Skin of body (tissue), 2 donors: Measurements from ENCODE around the gene SKA3. TPM values are rescaled to one million over a fixed set of nuclear protein-coding genes. Genes with fewer than 3 reads are reported as not detected.
"Not testable (repeated sequence)": the region's sequence is repeated elsewhere in the genome, so short reads cannot be mapped to it uniquely, and the experiment has no call there.

Source experiments
- DNase-seq: peaks from one replicate; lab custom pipeline; 2025; lab: John Stamatoyannopoulos, UW
- total RNA-seq: library from RNA; depleted of rRNA; stranded (reverse); fragments of >200 nt; gene quantifications from one replicate; pipeline ENCODE4 v1.2.3, GENCODE V29; 2014

SKA3 gene
- total RNA-seq, 1 donor from 2014 or later: 4.8 TPM

- DNase-seq: no peak
These were observed 4.9 kb downstream of the SKA3 start for GRCh38 chr13:21171420-21171819.

- not testable (repeated sequence) for DNase-seq
These were observed 10.7 kb downstream of the SKA3 start for GRCh38 chr13:21165606-21166005.

GRCh38 chr13:21164631-21165030 lies 11.7 kb downstream of the SKA3 start:
- no peak for DNase-seq

- no peak for DNase-seq
These were observed 24.0 kb downstream of the SKA3 start for GRCh38 chr13:21152251-21152899.

- no peak for DNase-seq
These were observed 26.3 kb downstream of the SKA3 start for GRCh38 chr13:21150013-21150412.

- DNase-seq: no peak
These were observed 26.8 kb downstream of the SKA3 start for GRCh38 chr13:21149568-21149967.

GRCh38 chr13:21148557-21149258 lies 27.6 kb downstream of the SKA3 start:
- DNase-seq: no peak

GRCh38 chr13:21147827-21148226 lies 28.5 kb downstream of the SKA3 start:
- no peak for DNase-seq

GRCh38 chr13:21142766-21143165 lies 33.6 kb downstream of the SKA3 start:
- DNase-seq: no peak

- no peak for DNase-seq
These were observed 37.0 kb downstream of the SKA3 start for GRCh38 chr13:21139374-21139773.

GRCh38 chr13:21138561-21138960 lies 37.8 kb downstream of the SKA3 start:
- no peak for DNase-seq

GRCh38 chr13:21137696-21138095 lies 38.7 kb downstream of the SKA3 start:
- DNase-seq: no peak

GRCh38 chr13:21135833-21136232 lies 40.5 kb downstream of the SKA3 start:
- DNase-seq: not testable (repeated sequence)

GRCh38 chr13:21134475-21134874 lies 41.9 kb downstream of the SKA3 start:
- DNase-seq: no peak

- no peak for DNase-seq
These were observed 43.3 kb downstream of the SKA3 start for GRCh38 chr13:21133077-21133476.

- no peak for DNase-seq
These were observed 46.2 kb downstream of the SKA3 start for GRCh38 chr13:21130116-21130515.

GRCh38 chr13:21124852-21125251 lies 51.5 kb downstream of the SKA3 start:
- peak; percentile 8 for DNase-seq

- no peak for DNase-seq
These were observed 52.4 kb downstream of the SKA3 start for GRCh38 chr13:21123956-21124355.

GRCh38 chr13:21121616-21122015 lies 54.7 kb downstream of the SKA3 start:
- DNase-seq: no peak

GRCh38 chr13:21120191-21120590 lies 56.2 kb downstream of the SKA3 start:
- no peak for DNase-seq

- DNase-seq: no peak
These were observed 56.8 kb downstream of the SKA3 start for GRCh38 chr13:21119526-21119925.

- no peak for DNase-seq
These were observed 58.2 kb downstream of the SKA3 start for GRCh38 chr13:21118180-21118579.

GRCh38 chr13:21117104-21117809 lies 59.1 kb downstream of the SKA3 start:
- no peak for DNase-seq
